Endothelial cell of umbilical vein (primary cell): ENCODE measurements around the gene TRIM61.
"Not testable (repeated sequence)": the region's sequence is repeated elsewhere in the genome, so short reads cannot be mapped to it uniquely, and the experiment has no call there.

Experiments used
- EZH2 ChIP-seq: IDR thresholded peaks from 2 replicates; pipeline ENCODE4 v1.6.1; 2012; ENCODE audit warnings: borderline replicate concordance, low read depth, mild to moderate bottlenecking, moderate library complexity, low read length, inconsistent platforms; ENCODE audit not compliant: severe bottlenecking
- POLR2A ChIP-seq: IDR thresholded peaks from 2 replicates; pipeline ENCODE4 v1.6.1; 2012; ENCODE audit warnings: low read depth, mild to moderate bottlenecking, control low read depth, low read length
- POLR2AphosphoS5 ChIP-seq: IDR thresholded peaks from 2 replicates; pipeline ENCODE4 v1.6.1; 2012; ENCODE audit warnings: low read depth, mild to moderate bottlenecking, control low read depth, low read length, moderate library complexity; ENCODE audit not compliant: insufficient read depth
- TF ChIP-seq, protein P1 (sequence below), 2 donors: IDR thresholded peaks; 1 replicate in 1 of 2; 2 replicates in 1 of 2; pipeline ENCODE4 v1.5.1; 2011; ENCODE audit warnings: low read length in 2 of 2, mild to moderate bottlenecking in 2 of 2, moderate library complexity in 2 of 2, control low read depth in 1 of 2, inconsistent platforms in 1 of 2, low read depth in 1 of 2; ENCODE audit not compliant: insufficient read depth in 1 of 2; ENCODE audit errors: extremely low read depth in 1 of 2

DNA sequence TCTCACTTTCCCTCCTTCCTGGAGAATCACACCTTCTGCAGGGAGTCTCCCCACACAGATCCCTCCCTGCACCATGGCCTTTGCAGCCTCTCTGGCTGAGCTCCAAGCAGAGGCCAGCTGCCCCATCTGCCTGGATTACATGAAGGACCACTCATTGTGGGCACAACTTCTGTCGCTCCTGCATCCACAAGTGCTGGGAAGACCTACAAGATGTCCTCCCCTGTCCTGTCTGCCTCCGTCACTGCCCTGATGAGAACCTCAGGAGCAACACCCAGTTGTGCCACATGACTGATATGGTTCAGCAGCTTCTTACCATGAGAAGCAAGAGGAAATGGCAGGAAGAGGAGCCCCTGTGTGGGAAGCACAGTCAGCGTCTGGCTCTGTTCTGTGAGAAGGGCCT is 29.5 kb downstream of the TRIM61 start:
- TF ChIP-seq, protein P1, sequence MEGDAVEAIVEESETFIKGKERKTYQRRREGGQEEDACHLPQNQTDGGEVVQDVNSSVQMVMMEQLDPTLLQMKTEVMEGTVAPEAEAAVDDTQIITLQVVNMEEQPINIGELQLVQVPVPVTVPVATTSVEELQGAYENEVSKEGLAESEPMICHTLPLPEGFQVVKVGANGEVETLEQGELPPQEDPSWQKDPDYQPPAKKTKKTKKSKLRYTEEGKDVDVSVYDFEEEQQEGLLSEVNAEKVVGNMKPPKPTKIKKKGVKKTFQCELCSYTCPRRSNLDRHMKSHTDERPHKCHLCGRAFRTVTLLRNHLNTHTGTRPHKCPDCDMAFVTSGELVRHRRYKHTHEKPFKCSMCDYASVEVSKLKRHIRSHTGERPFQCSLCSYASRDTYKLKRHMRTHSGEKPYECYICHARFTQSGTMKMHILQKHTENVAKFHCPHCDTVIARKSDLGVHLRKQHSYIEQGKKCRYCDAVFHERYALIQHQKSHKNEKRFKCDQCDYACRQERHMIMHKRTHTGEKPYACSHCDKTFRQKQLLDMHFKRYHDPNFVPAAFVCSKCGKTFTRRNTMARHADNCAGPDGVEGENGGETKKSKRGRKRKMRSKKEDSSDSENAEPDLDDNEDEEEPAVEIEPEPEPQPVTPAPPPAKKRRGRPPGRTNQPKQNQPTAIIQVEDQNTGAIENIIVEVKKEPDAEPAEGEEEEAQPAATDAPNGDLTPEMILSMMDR (IDR thresholded peaks at IDR 0.05; ENCODE audit: extremely low read depth in 1 of 2, insufficient read depth in 1 of 2, low read depth in 1 of 2, low read length in 2 of 2), result not testable (repeated sequence)
- not testable (repeated sequence) for TF ChIP-seq EZH2, POLR2AphosphoS5, POLR2A
